H9 (cell line): ENCODE measurements around the gene AVPR1A. TPM values are rescaled to one million over a fixed set of nuclear protein-coding genes. Genes with fewer than 3 reads are reported as not detected.

Source experiments
- DNase-seq: peaks from one replicate; pipeline ENCODE4 v3.0.0-alpha.2; 2017
- H2AFZ ChIP-seq: one replicate; pipeline ENCODE4 v1.6.1; 2013; ENCODE audit warnings: mild to moderate bottlenecking, low read length, control low read depth, moderate library complexity
- H2AK5ac ChIP-seq: 2 replicates; pipeline ENCODE4 v1.6.1; 2013; ENCODE audit warnings: low read length, control low read depth, mixed read lengths; ENCODE audit not compliant: insufficient read length
- H2BK120ac ChIP-seq: one replicate; pipeline ENCODE4 v1.6.1; 2013; ENCODE audit warnings: low read depth, mild to moderate bottlenecking, low read length, control low read depth, inconsistent platforms; ENCODE audit not compliant: poor library complexity, severe bottlenecking
- H2BK12ac ChIP-seq: 2 replicates; pipeline ENCODE4 v1.6.1; 2013; ENCODE audit warnings: low read length, control low read depth, mixed read lengths, low read depth; ENCODE audit not compliant: insufficient read length
- H2BK15ac ChIP-seq: 2 replicates; pipeline ENCODE4 v1.6.1; 2013; ENCODE audit warnings: low read depth, low read length, control low read depth
- H2BK20ac ChIP-seq: one replicate; pipeline ENCODE4 v1.6.1; 2013; ENCODE audit warnings: low read depth, mild to moderate bottlenecking, low read length, control low read depth, inconsistent platforms; ENCODE audit not compliant: poor library complexity, severe bottlenecking
- H2BK5ac ChIP-seq: 2 replicates; pipeline ENCODE4 v1.6.1; 2013; ENCODE audit warnings: low read length, control low read depth, mixed read lengths; ENCODE audit not compliant: insufficient read length
- H3K14ac ChIP-seq: 2 replicates; pipeline ENCODE4 v1.6.1; 2013; ENCODE audit warnings: low read length, control low read depth; ENCODE audit not compliant: insufficient read depth
- H3K18ac ChIP-seq: 2 replicates; pipeline ENCODE4 v1.6.1; 2013; ENCODE audit warnings: low read depth, mild to moderate bottlenecking, mixed read lengths, low read length, control low read depth; ENCODE audit not compliant: insufficient read length
- H3K23ac ChIP-seq: 2 replicates; pipeline ENCODE4 v1.6.1; 2013; ENCODE audit warnings: low read length, control low read depth, mixed read lengths, low read depth; ENCODE audit not compliant: insufficient read length
- H3K23me2 ChIP-seq: 2 replicates; pipeline ENCODE4 v1.6.1; 2013; ENCODE audit warnings: low read depth, mild to moderate bottlenecking, mixed read lengths, low read length, control low read depth; ENCODE audit not compliant: insufficient read length, poor library complexity, severe bottlenecking
- H3K27ac ChIP-seq: 2 replicates; pipeline ENCODE4 v1.5.1; 2013; ENCODE audit warnings: low read length, control low read depth, mixed read lengths, low read depth; ENCODE audit not compliant: insufficient read length
- H3K27me3 ChIP-seq: 2 replicates; pipeline ENCODE4 v1.6.1; 2013; ENCODE audit warnings: low read length, control low read depth, inconsistent platforms; ENCODE audit not compliant: insufficient read depth
- H3K4ac ChIP-seq: 2 replicates; pipeline ENCODE4 v1.6.1; 2013; ENCODE audit warnings: low read depth, mild to moderate bottlenecking, control low read depth, inconsistent platforms, low read length, moderate library complexity
- H3K4me1 ChIP-seq: 2 replicates; pipeline ENCODE4 v1.6.1; 2013; ENCODE audit warnings: low read length, control low read depth, inconsistent platforms; ENCODE audit not compliant: insufficient read depth
- H3K4me2 ChIP-seq: 2 replicates; pipeline ENCODE4 v1.6.1; 2013; ENCODE audit warnings: low read length, control low read depth, mixed read lengths; ENCODE audit not compliant: insufficient read length, insufficient read depth
- H3K56ac ChIP-seq: 2 replicates; pipeline ENCODE4 v1.6.1; 2013; ENCODE audit warnings: low read depth, mild to moderate bottlenecking, mixed read lengths, low read length, control low read depth; ENCODE audit not compliant: insufficient read length
- H3K79me1 ChIP-seq: 2 replicates; pipeline ENCODE4 v1.6.1; 2013; ENCODE audit warnings: low read depth, mild to moderate bottlenecking, moderate library complexity, low read length, control low read depth, inconsistent platforms; ENCODE audit not compliant: insufficient read depth, poor library complexity, severe bottlenecking
- H3K79me2 ChIP-seq: 2 replicates; pipeline ENCODE4 v1.6.1; 2013; ENCODE audit warnings: low read length, control low read depth, inconsistent platforms; ENCODE audit not compliant: insufficient read depth
- H3K9ac ChIP-seq: 2 replicates; pipeline ENCODE4 v1.6.1; 2013; ENCODE audit warnings: low read length, control low read depth, mixed read lengths; ENCODE audit not compliant: insufficient read length; ENCODE audit errors: extremely low read depth
- H3K9me3 ChIP-seq: one replicate; pipeline ENCODE4 v1.6.1; 2013; ENCODE audit warnings: low read depth, low read length, inconsistent platforms; ENCODE audit not compliant: control insufficient read depth
- H3T11ph ChIP-seq: one replicate; pipeline ENCODE4 v1.6.1; 2013; ENCODE audit warnings: mild to moderate bottlenecking, low read length, control low read depth, inconsistent platforms
- H4K20me1 ChIP-seq: one replicate; pipeline ENCODE4 v1.6.1; 2013; ENCODE audit not compliant: control insufficient read depth, insufficient read length, insufficient read depth
- H4K5ac ChIP-seq: 2 replicates; pipeline ENCODE4 v1.6.1; 2013; ENCODE audit warnings: low read depth, mild to moderate bottlenecking, mixed read lengths, low read length, control low read depth; ENCODE audit not compliant: insufficient read length
- H4K8ac ChIP-seq: replicated peaks from 2 replicates; pipeline ENCODE4 v1.6.1; 2013; ENCODE audit warnings: low read length, control low read depth, mixed read lengths, low read depth; ENCODE audit not compliant: insufficient read length
- H4K91ac ChIP-seq: 2 replicates; pipeline ENCODE4 v1.6.1; 2013; ENCODE audit warnings: low read depth, mild to moderate bottlenecking, moderate library complexity, mixed read lengths, low read length, control low read depth; ENCODE audit not compliant: insufficient read length
- H3K27ac Mint-ChIP-seq, 3 experiments: 2 replicates in 2 of 3; 3 replicates in 1 of 3; pipeline ENCODE4 v1.8.0; 2020 to 2021; ENCODE audit warnings: mixed read lengths in 3 of 3, mild to moderate bottlenecking in 1 of 3, moderate library complexity in 1 of 3
- H3K27me3 Mint-ChIP-seq: 2 replicates; pipeline ENCODE4 v1.8.0; 2021; ENCODE audit warnings: low read depth, mild to moderate bottlenecking, moderate library complexity, mixed read lengths
- H3K36me3 Mint-ChIP-seq, 3 experiments: 2 replicates in 2 of 3; 3 replicates in 1 of 3; pipeline ENCODE4 v1.8.0; 2020 to 2021; ENCODE audit warnings: low read depth in 3 of 3, mixed read lengths in 3 of 3; ENCODE audit not compliant: insufficient read depth in 1 of 3
- H3K4me1 Mint-ChIP-seq, 2 experiments: 2 replicates each; pipeline ENCODE4 v1.8.0; 2020; ENCODE audit warnings: mixed read lengths in 2 of 2
- H3K4me3 Mint-ChIP-seq, 2 experiments: 2 replicates in 1 of 2; 3 replicates in 1 of 2; pipeline ENCODE4 v1.8.0; 2020 to 2021; ENCODE audit warnings: mild to moderate bottlenecking in 2 of 2, mixed read lengths in 2 of 2, moderate library complexity in 1 of 2
- H3K9me3 Mint-ChIP-seq, 2 experiments: 2 replicates in 1 of 2; 3 replicates in 1 of 2; pipeline ENCODE4 v1.8.0; 2020; ENCODE audit warnings: mild to moderate bottlenecking in 2 of 2, mixed read lengths in 2 of 2, moderate library complexity in 1 of 2
- CTCF ChIP-seq: fragments of 200-600 bp; sonication (generic); conservative IDR thresholded peaks from 3 replicates; pipeline ENCODE4 v1.8.0; 2021; ENCODE audit warnings: antibody characterized with exemption, mild to moderate bottlenecking
- WGBS: extraction: QIAGEN DNeasy Blood & Tissue Kit; methylation state at CpG from one replicate; pipeline ENCODE4 v1.1.7; 2013; ENCODE audit warnings: missing lambda C conversion rate, low lambda C conversion rate, mixed read lengths; ENCODE audit not compliant: insufficient read length; ENCODE audit errors: extremely low coverage; 5-methylcytosine and 5-hydroxymethylcytosine counted together
- total RNA-seq: library from RNA; stranded (reverse); gene quantifications from 2 replicates; pipeline ENCODE4 v1.2.1, GENCODE V29; 2021

Gene AVPR1A
- total RNA-seq, 1 experiment from 2014 or later = 0.13 TPM

- Histone ChIP-seq H3K79me2 (no peaks in the 10 kb centered on the region), H4K5ac (no peak overlapping the region), H3K9me3 (no peaks in the 10 kb centered on the region), H3K4me1 (no peaks in the 10 kb centered on the region), H3K14ac (no peak overlapping the region), H2BK120ac (no peak overlapping the region), H3K79me1 (no peaks in the 10 kb centered on the region), H2AFZ (no peak overlapping the region), H3K18ac (no peak overlapping the region), H4K8ac (no peak overlapping the region), H3K27me3 (peaks cover 25% of the 10 kb centered on the region), H4K91ac (no peak overlapping the region), H3K4ac (no peak overlapping the region), H2BK15ac (no peak overlapping the region), H3K27ac (no peak overlapping the region), H2BK20ac (no peak overlapping the region), H3K9ac (no peak overlapping the region), H3K23me2 (peaks cover 19% of the 10 kb centered on the region), H2BK5ac (no peak overlapping the region), H4K20me1 (no peaks in the 10 kb centered on the region), H2AK5ac (no peak overlapping the region), H3K4me2 (peak overlapping the region; percentile 99), H3T11ph (no peak overlapping the region), H2BK12ac (no peak overlapping the region), H3K23ac (no peak overlapping the region), H3K56ac (no peak overlapping the region)
- peaks cover 4 to 13% (median 8%) of the 10 kb centered on the region in 3 experiments; a peak in 6 of 7 replicates for H3K36me3 Mint-ChIP-seq
- no peak for DNase-seq
- peaks cover 67% of the 10 kb centered on the region for H3K27me3 Mint-ChIP-seq
- H3K27ac Mint-ChIP-seq = no peak overlapping the region
- WGBS = no CpG with 5 or more reads among the region's 7 CpGs
- H3K9me3 Mint-ChIP-seq = peaks cover 12 to 21% of the 10 kb centered on the region in 2 experiments
- TF ChIP-seq CTCF = no peak
- peaks cover 19 to 22% of the 10 kb centered on the region in 2 experiments for H3K4me1 Mint-ChIP-seq
- peak overlapping the region in 1 of 2 experiments; percentile 92; a peak in 2 of 5 replicates for H3K4me3 Mint-ChIP-seq
Observed at GRCh38 chr12:63152321-63152700, 1.3 kb upstream of the AVPR1A start.
